Activated CD8-positive, alpha-beta memory T cell treated with anti-CD3 and anti-CD28 coated beads for 36 hours (primary cell): ENCODE measurements around the gene C6orf120. TPM values are rescaled to one million over a fixed set of nuclear protein-coding genes. Genes with fewer than 3 reads are reported as not detected.

ENCODE experiments used
- CTCF ChIA-PET: fragments of 350-600 bp; sonication (Branson Sonifier 250); formaldehyde crosslinking; loops from one replicate; lab custom pipeline; 2021; ENCODE audit warnings: antibody characterized with exemption; lab: Charles Lee
- POLR2A ChIA-PET: fragments of 350-600 bp; sonication (Branson Sonifier 250); formaldehyde crosslinking; loops from one replicate; lab custom pipeline; 2021; ENCODE audit warnings: antibody characterized with exemption; lab: Charles Lee
- total RNA-seq, 2 experiments: library from RNA; stranded (reverse); gene quantifications; one replicate each; pipeline ENCODE4 v1.2.3, GENCODE V29; 2021

Gene C6orf120
- total RNA-seq, 2 experiments from 2014 or later, result 23.1 TPM

DNA sequence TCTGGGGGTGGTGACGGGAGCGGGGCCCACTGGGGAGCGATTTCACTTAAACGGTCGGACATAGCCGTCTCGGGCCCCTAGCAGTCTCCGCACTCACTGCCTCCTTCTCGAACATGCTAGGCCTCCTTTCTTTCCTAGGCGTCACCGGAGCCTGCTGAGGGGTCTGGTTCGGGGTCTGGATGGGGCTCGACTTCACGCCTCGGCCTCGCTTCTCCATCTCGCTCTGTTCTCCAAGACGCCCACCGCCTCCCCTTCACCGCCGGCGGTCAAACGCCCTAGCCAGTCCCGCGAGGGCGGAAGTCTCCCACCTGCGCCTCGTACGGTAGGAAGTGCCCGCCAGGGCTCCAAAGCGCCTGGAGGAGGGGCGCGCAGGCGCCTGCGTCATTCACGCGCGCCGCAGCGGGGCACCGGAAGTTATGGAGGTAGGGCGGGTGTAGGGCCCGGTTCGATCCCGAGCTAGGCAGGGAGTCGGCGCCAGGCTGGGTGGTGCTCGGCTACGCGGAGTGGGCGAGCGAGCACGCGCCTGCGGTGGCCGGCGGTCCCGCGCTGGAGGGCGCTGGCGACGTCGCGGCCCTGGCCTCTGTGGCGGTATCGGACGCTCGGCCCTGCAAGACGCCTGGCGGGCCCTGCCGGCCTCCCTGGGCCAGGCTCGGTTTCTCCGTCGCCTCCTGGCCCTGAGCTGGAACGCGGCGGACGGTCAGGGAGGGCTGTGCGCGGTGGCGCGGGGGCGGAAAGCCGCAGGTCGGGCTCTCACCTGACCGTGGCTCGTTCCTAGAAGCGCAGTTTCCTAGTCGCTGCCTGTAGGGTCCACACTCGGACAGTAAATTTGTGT is 49.5 kb downstream of the C6orf120 start, which contains the start of the genes DYNLT2 and ERMARD:
DYNLT2 (minus strand) TSS at position 331 of the 832 bp plus-strand sequence; CDS start at position 217, 114 bp downstream.
ERMARD (plus strand) TSS at position 381 of the 832 bp plus-strand sequence; CDS start at position 417, 36 bp downstream.
- ChIA-PET CTCF (no interaction called here), POLR2A (interaction anchor here (0.7 to 3.1 kb wide), 5 partner anchors 28 to 803 kb away, joined by 3 to 35 read pairs (median 5); partner anchors contain the start of genes C6orf120, PHF10, TBP and WDR27)

DNA sequence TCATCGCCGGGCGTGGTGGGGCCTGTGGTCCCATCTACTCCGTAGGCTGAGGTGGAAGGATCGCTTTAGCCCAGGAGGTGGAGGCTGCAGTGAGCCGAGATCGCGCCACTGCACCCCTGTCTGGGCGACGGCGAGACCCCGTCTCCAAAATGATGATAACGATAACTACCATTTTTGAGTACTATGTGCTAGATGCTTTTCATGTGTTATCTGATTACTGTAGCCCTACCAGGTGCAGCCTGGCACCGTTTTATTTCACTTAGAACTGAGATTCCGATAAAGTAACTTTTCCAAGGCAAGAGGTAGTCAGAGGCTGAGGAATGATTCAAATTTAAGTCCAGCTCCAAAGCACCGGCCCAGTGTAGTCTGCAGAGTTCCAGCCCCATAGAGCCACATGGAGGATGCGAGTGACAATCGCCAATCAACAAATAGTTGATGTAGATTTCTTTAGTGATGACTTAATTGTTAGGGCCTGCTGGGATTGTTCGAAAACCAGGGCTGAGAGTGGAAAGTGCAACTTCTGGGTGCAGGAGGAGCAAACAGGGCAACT is 50.2 kb downstream of the C6orf120 start:
- CTCF ChIA-PET, result no interaction called here

More for the DNA sequence above, 50.2 kb downstream of the C6orf120 start:
- POLR2A ChIA-PET, result interaction anchor here (0.6 to 3.1 kb wide), 6 partner anchors 28 to 802 kb away, joined by 3 to 35 read pairs (median 4); partner anchors contain the start of genes C6orf120, PHF10, TBP and WDR27

Other genes starting within 250 kb of the C6orf120 start
- 10 to 100 TPM; 32.0 TPM for gene WDR27, start 97 bp upstream of the C6orf120 start, total RNA-seq
- 10 to 100 TPM; 75.5 to 78.9 TPM for gene PHF10, start 22.4 kb downstream of the C6orf120 start, total RNA-seq
- gene DYNLT2, start 49.4 kb downstream of the C6orf120 start, total RNA-seq, result 1 to 10 TPM; 2.0 to 2.1 TPM
- 10 to 100 TPM; 24.0 to 25.1 TPM for gene ERMARD, start 49.5 kb downstream of the C6orf120 start, total RNA-seq